ENCODE results near the gene TRA2A. TPM values are rescaled to one million over a fixed set of nuclear protein-coding genes. Genes with fewer than 3 reads are reported as not detected.
"Not testable (repeated sequence)": the region's sequence is repeated elsewhere in the genome, so short reads cannot be mapped to it uniquely, and the experiment has no call there.

TRA2A gene
- total RNA-seq, 4 donors from 2014 or later: 24.6 to 37.9 (median 29.5) TPM

DNA sequence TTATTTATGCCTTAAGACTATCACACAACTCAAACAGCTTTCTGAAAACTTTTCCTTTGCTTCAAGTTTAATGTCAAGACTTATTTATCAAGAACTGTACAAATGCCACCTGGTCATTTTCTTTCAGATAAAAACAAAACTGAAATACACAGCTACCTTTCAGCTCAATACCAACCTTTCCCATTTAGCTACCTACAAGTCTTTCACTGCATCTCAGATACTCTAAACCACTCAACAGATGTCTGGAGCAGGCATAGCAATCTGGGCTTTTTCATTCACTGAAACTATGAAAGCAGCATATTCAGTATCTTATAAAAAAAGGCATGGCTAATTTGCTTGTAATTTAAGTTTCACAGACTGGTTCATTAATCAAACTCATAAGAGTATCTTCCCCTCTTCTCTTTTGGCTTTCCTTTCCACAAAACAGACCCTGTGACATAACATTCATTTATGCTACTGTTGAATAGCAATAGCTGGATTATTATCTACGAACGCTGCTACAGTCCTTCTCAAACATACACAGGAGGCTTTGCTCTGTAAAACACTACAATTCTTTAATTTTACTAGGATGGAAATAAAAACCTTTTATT is 8.2 kb downstream of the TRA2A start:
- no peak for TF ChIP-seq POLR2A (IDR thresholded peaks at IDR 0.05)
- TF ChIP-seq, protein P1, sequence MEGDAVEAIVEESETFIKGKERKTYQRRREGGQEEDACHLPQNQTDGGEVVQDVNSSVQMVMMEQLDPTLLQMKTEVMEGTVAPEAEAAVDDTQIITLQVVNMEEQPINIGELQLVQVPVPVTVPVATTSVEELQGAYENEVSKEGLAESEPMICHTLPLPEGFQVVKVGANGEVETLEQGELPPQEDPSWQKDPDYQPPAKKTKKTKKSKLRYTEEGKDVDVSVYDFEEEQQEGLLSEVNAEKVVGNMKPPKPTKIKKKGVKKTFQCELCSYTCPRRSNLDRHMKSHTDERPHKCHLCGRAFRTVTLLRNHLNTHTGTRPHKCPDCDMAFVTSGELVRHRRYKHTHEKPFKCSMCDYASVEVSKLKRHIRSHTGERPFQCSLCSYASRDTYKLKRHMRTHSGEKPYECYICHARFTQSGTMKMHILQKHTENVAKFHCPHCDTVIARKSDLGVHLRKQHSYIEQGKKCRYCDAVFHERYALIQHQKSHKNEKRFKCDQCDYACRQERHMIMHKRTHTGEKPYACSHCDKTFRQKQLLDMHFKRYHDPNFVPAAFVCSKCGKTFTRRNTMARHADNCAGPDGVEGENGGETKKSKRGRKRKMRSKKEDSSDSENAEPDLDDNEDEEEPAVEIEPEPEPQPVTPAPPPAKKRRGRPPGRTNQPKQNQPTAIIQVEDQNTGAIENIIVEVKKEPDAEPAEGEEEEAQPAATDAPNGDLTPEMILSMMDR (IDR thresholded peaks at IDR 0.05): no peak
- H3K4me3 ChIP-seq (ENCODE audit: low read depth, poor library complexity, severe bottlenecking): no peak overlapping the region

DNA sequence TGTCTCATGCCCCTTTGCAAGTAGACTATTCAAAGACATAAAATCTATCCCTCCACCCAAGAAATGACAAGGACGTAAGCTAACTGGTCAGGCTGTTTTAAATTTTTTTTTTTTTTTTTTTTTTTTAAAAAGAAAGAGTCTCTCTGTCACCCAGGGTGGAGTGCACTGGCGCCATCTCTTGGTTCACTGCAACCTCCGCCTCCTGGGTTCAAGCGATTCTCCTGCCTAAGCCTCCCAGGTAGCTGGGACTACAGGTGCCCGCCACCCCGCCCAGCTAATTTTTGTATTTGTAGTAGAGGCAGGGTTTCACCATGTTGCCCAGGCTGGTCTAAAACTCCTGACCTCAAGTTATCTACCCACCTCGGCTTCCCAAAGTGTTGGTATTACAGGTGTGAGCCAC is 11.2 kb downstream of the TRA2A start:
- no peak overlapping the region for H3K4me3 ChIP-seq (ENCODE audit: low read depth, poor library complexity, severe bottlenecking)
- no peak for TF ChIP-seq POLR2A (IDR thresholded peaks at IDR 0.05)
- TF ChIP-seq, protein P1 (IDR thresholded peaks at IDR 0.05): no peak
- intact Hi-C loops (cut with DNase I; ENCODE audit: low total_unique reads): no loop called here
- 96 to 97% methylated on average over 7 of the region's 7 CpGs for WGBS, 2 donors
- DNase-seq (ENCODE audit: low spot score in 2 of 2): no peak

More for the DNA sequence above, 8.2 kb downstream of the TRA2A start:
- WGBS, 2 donors: 61% methylated on average over 2 of the region's 2 CpGs
- intact Hi-C loops (cut with DNase I; ENCODE audit: low total_unique reads): no loop called here
- no peak for DNase-seq (ENCODE audit: low spot score in 2 of 2)

DNA sequence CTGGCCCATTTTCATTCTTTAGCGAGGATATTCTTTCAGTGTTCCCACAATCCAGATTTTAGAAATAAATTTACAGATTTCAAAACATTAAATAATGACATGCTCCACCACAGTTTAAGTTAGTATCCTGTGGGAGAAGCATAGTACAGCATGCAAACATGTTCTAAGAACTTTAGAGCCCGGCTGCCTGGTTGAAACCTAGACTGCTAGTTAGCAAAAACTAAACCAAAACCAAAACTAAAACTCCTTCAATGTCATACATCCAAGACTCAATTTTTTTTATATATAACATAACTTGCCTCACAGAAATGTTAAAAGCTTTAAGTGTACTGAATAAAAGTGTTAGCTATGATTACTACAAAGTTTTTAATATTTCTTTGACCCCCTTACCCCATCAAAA is 17.0 kb downstream of the TRA2A start:
- 90 to 95% methylated on average over 2 of the region's 2 CpGs for WGBS, 2 donors
- DNase-seq (ENCODE audit: low spot score in 2 of 2): no peak
- no peak overlapping the region for H3K4me3 ChIP-seq (ENCODE audit: low read depth, poor library complexity, severe bottlenecking)
- no peak for TF ChIP-seq POLR2A (IDR thresholded peaks at IDR 0.05)
- TF ChIP-seq, protein P1 (IDR thresholded peaks at IDR 0.05): no peak
- intact Hi-C loops (cut with DNase I; ENCODE audit: low total_unique reads): no loop called here

DNA sequence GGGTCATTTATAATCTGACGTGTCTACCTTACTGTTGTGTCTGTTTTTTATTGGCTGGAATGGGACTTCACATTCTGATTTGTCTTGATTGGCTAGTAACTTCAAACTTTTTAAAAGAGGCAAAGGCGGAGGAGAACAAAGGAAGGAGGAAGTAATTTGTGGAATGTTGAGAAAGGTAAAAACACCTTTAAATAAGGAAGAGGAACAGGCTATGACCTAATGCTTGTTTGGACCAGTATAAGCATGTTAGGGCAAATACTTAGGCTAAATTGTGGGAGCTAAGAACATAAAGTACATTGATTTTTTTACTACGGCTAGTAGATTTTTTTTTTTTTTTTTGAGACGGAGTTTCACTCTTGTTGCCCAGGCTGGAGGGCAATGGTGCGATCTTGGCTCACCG is 18.0 kb downstream of the TRA2A start:
- DNase-seq (ENCODE audit: low spot score in 2 of 2); intact Hi-C loops (cut with DNase I; ENCODE audit: low total_unique reads); H3K4me3 ChIP-seq (ENCODE audit: low read depth, poor library complexity, severe bottlenecking): not testable (repeated sequence)
- 72 to 80% methylated on average over 6 of the region's 6 CpGs for WGBS, 2 donors

DNA sequence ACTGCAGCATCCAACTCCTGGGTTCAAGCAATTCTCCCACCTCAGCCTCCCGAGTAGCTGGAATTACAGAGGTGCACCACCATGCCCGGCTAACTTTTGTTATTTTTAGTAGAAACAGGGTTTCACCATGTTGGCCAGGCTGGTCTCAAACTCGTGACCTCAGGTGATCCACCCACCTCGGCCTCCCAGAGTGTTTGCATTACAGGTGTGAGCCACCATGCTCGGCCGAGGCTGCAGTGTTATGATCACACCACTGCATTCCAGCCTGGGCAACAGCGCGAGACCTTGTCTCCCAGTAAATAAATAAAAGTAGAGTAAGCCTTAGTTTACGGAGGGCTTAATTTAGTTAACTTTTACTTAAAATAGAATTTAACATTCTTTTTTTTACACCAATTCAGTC is 37.8 kb downstream of the TRA2A start:
- TF ChIP-seq, protein P1 (IDR thresholded peaks at IDR 0.05): no peak
- no peak for TF ChIP-seq POLR2A (IDR thresholded peaks at IDR 0.05)
- no peak for DNase-seq (ENCODE audit: low spot score in 2 of 2)
- intact Hi-C loops (cut with DNase I; ENCODE audit: low total_unique reads): no loop called here
- H3K4me3 ChIP-seq (ENCODE audit: low read depth, poor library complexity, severe bottlenecking): no peak overlapping the region
- 89 to 95% methylated on average over 9 of the region's 9 CpGs for WGBS, 2 donors

GRCh38 chr7:23491502-23491901 is 40.3 kb downstream of the TRA2A start:
- intact Hi-C loops (cut with DNase I; ENCODE audit: low total_unique reads): no loop called here
- DNase-seq (ENCODE audit: low spot score in 2 of 2): no peak
- TF ChIP-seq, protein P1 (IDR thresholded peaks at IDR 0.05): no peak
- TF ChIP-seq POLR2A (IDR thresholded peaks at IDR 0.05): no peak
- H3K4me3 ChIP-seq (ENCODE audit: low read depth, poor library complexity, severe bottlenecking): no peak overlapping the region
- 54 to 66% methylated on average over 3 of the region's 3 CpGs for WGBS, 2 donors
